Measurements from ENCODE around the gene CD300LD. TPM values are rescaled to one million over a fixed set of nuclear protein-coding genes. Genes with fewer than 3 reads are reported as not detected.

Gene CD300LD
- polyA plus RNA-seq, 3 donors: 0.33 to 0.50 (median 0.41) TPM

DNA sequence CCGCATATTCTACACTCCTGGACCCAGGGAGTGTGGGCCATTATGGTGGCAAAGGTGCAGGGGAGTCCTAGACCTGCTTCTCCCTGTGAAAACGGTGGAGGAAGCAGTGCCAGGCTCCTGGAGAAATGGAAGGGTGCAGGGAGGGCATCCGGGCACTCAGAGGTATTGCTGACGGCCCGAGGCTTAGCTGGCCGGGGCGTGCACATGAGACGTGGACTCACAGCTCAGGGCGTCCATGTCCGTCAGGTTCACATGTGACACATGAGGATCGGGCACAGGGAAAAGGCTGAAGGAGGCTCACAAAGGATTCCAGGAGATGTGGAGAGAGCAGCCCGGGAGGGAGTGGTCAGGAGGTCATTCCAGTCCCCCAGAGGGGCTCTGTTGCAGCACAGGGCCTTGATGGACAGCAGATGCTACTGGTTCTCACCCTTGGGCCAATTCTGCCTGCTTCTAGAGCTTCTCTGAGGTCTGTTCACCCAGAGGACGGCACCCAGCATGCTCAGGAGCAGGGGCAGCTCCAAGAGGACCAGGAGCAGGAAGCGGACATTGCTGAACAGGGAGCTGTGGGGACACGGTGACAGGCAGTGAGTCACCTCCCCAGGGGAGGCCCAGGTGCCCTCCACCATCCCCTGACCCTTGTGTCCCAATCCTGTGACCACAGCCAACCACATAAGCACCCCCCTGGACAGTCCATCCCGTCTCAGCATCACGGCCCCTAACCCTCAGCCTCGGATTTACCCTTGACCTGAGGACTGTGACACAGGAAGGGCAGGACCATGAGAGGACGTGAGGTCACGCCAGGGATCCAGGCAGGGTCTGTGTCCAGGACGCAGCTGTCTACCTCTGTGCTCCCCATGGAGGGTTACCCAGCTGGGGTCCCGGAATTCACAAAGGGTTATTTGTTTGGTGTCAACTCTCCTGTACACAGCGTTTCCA is 50.6 kb downstream of the CD300LD start:
- intact Hi-C loops (cut with micrococcal nuclease): no loop called here
- peaks cover 0 to 2% (median 0%) of the 10 kb centered on the region in 7 donors for H3K9me3 Mint-ChIP-seq
- Histone ChIP-seq H3K9me3 (replicated peaks in 1 of 2; ENCODE audit: control insufficient read depth in 1 of 2, insufficient read depth in 1 of 2, low read length in 2 of 2) (no peaks in the 10 kb centered on the region), H4K20me1 (ENCODE audit: insufficient read depth, low read length) (peaks cover 82% of the 10 kb centered on the region), H3K4me1 (ENCODE audit: control insufficient read depth in 1 of 2, insufficient read depth in 2 of 2, low read length in 2 of 2) (peaks cover 28 to 37% of the 10 kb centered on the region in 2 donors), H3K4me3 (replicated peaks in 1 of 3; ENCODE audit: low read depth in 2 of 3, low read length in 3 of 3) (no peak overlapping the region), H3K27ac (ENCODE audit: low read depth in 1 of 2, low read length in 2 of 2) (peak overlapping the region in 1 of 2 donors; percentile 32), H3K79me2 (ENCODE audit: insufficient read depth, low read length) (peaks cover 39% of the 10 kb centered on the region), H2AFZ (ENCODE audit: insufficient read depth, low read depth, low read length, poor library complexity, severe bottlenecking) (no peak overlapping the region), H3K36me3 (replicated peaks in 1 of 2; ENCODE audit: control insufficient read depth in 1 of 2, insufficient read depth in 2 of 2, low read length in 2 of 2) (peaks cover 46 to 57% of the 10 kb centered on the region in 2 donors), H3K27me3 (ENCODE audit: control insufficient read depth in 2 of 2, insufficient read depth in 2 of 2, low read length in 2 of 2) (no peaks in the 10 kb centered on the region), H3K4me2 (replicated peaks; ENCODE audit: extremely low read depth, low read length, poor library complexity, severe bottlenecking) (no peak overlapping the region), H3K9ac (ENCODE audit: insufficient read depth, low read length, poor library complexity, severe bottlenecking) (no peak overlapping the region)
- peak overlapping the region in 3 of 7 donors; percentile 7 to 13 (median 11) for H3K27ac Mint-ChIP-seq
- 92% methylated on average over 17 of the region's 23 CpGs for WGBS (ENCODE audit: insufficient coverage)
- DNase-seq: no peak
- H3K4me1 Mint-ChIP-seq: peaks cover 43% of the 10 kb centered on the region
- peaks cover 71 to 80% of the 10 kb centered on the region in 2 donors for H3K36me3 Mint-ChIP-seq
- H3K27me3 Mint-ChIP-seq (ENCODE audit: low read depth in 3 of 3): peaks cover 0 to 3% (median 0%) of the 10 kb centered on the region in 3 donors
- TF ChIP-seq, protein P1, sequence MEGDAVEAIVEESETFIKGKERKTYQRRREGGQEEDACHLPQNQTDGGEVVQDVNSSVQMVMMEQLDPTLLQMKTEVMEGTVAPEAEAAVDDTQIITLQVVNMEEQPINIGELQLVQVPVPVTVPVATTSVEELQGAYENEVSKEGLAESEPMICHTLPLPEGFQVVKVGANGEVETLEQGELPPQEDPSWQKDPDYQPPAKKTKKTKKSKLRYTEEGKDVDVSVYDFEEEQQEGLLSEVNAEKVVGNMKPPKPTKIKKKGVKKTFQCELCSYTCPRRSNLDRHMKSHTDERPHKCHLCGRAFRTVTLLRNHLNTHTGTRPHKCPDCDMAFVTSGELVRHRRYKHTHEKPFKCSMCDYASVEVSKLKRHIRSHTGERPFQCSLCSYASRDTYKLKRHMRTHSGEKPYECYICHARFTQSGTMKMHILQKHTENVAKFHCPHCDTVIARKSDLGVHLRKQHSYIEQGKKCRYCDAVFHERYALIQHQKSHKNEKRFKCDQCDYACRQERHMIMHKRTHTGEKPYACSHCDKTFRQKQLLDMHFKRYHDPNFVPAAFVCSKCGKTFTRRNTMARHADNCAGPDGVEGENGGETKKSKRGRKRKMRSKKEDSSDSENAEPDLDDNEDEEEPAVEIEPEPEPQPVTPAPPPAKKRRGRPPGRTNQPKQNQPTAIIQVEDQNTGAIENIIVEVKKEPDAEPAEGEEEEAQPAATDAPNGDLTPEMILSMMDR (IDR thresholded peaks at IDR 0.05): no peak
- no peak overlapping the region for H3K4me3 Mint-ChIP-seq

DNA sequence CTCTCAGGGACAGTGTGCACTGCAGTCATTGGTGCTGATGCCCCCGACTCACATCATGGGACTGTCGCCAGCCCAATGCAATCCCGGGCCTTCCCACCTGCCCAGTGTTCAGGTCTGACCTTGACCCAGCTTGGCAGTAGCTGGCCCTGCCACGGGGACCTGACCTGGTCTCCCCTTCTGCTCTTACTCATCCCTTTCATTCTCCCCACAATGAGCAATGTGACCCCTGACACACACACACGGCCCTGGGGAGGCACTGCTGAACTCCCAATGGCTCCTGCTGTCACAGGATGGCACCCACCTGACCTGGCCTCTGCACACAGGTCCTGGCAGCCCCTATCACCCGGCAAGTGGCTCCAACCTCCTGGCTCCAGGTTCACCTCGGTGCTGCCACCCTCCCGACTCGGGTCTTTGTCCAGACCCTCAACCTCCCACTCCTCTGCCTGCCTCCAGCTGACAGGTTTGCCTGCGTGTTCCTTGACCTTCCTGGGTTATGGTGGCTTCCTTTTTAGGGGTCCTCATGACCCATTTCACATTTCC is 52.7 kb downstream of the CD300LD start:
- Histone ChIP-seq H3K27me3 (ENCODE audit: control insufficient read depth in 2 of 2, insufficient read depth in 2 of 2, low read length in 2 of 2) (no peaks in the 10 kb centered on the region), H3K79me2 (ENCODE audit: insufficient read depth, low read length) (peaks cover 28% of the 10 kb centered on the region), H3K9ac (ENCODE audit: insufficient read depth, low read length, poor library complexity, severe bottlenecking) (no peak overlapping the region), H3K4me1 (ENCODE audit: control insufficient read depth in 1 of 2, insufficient read depth in 2 of 2, low read length in 2 of 2) (peaks cover 11 to 18% of the 10 kb centered on the region in 2 donors), H2AFZ (ENCODE audit: insufficient read depth, low read depth, low read length, poor library complexity, severe bottlenecking) (no peak overlapping the region), H4K20me1 (ENCODE audit: insufficient read depth, low read length) (peaks cover 88% of the 10 kb centered on the region), H3K4me3 (replicated peaks in 1 of 3; ENCODE audit: low read depth in 2 of 3, low read length in 3 of 3) (no peak overlapping the region), H3K27ac (ENCODE audit: low read depth in 1 of 2, low read length in 2 of 2) (no peak overlapping the region), H3K9me3 (replicated peaks in 1 of 2; ENCODE audit: control insufficient read depth in 1 of 2, insufficient read depth in 1 of 2, low read length in 2 of 2) (no peaks in the 10 kb centered on the region), H3K36me3 (replicated peaks in 1 of 2; ENCODE audit: control insufficient read depth in 1 of 2, insufficient read depth in 2 of 2, low read length in 2 of 2) (peaks cover 55 to 68% of the 10 kb centered on the region in 2 donors), H3K4me2 (replicated peaks; ENCODE audit: extremely low read depth, low read length, poor library complexity, severe bottlenecking) (no peak overlapping the region)
- no peak for DNase-seq
- TF ChIP-seq, protein P1 (IDR thresholded peaks at IDR 0.05): no peak
- Mint-ChIP-seq H3K4me3 (no peak overlapping the region), H3K4me1 (peaks cover 26% of the 10 kb centered on the region), H3K27me3 (ENCODE audit: low read depth in 3 of 3) (no peaks in the 10 kb centered on the region), H3K9me3 (peaks cover 0 to 2% (median 0%) of the 10 kb centered on the region in 7 donors), H3K27ac (peak overlapping the region in 2 of 7 donors; percentile 10 to 51), H3K36me3 (peaks cover 75 to 92% of the 10 kb centered on the region in 2 donors)
- intact Hi-C loops (cut with micrococcal nuclease): loop anchor here in 1 of 2 donors (5.0 kb wide), 1 partner anchor 58 kb away; no protein-coding TSS in a partner anchor
- WGBS (ENCODE audit: insufficient coverage): 92% methylated on average over 9 of the region's 10 CpGs
